Lung (tissue), 12 donors: ENCODE results near the gene SLC7A4. TPM values are rescaled to one million over a fixed set of nuclear protein-coding genes. Genes with fewer than 3 reads are reported as not detected.

Source experiments
- ATAC-seq: fragments of 200-7000 bp; cut with Tn5 transposase; one replicate; pipeline ENCODE4 v1.9.1; 2020; ENCODE audit warnings: moderate number of reproducible peaks; ENCODE audit not compliant: insufficient read depth, low FRiP score
- DNase-seq, 3 donors: peaks; one replicate each; pipeline ENCODE4 v3.0.0-alpha.2; 2013 to 2017
- H3K27ac ChIP-seq, 2 donors: one replicate each; pipeline ENCODE4 v1.5.1; 2013; ENCODE audit warnings: mild to moderate bottlenecking in 2 of 2, moderate library complexity in 2 of 2, control low read depth in 1 of 2, inconsistent platforms in 1 of 2, low read depth in 1 of 2, low read length in 1 of 2
- H3K27me3 ChIP-seq, 3 donors: one replicate each; pipeline ENCODE4 v1.5.1; 2013; ENCODE audit warnings: low read length in 2 of 3; ENCODE audit not compliant: control insufficient read depth in 3 of 3, insufficient read depth in 3 of 3
- H3K36me3 ChIP-seq, 4 donors: one replicate each; pipeline ENCODE4 v1.5.1; 2013; ENCODE audit warnings: low read length in 4 of 4, mild to moderate bottlenecking in 1 of 4, moderate library complexity in 1 of 4; ENCODE audit not compliant: control insufficient read depth in 4 of 4, insufficient read depth in 4 of 4
- H3K4me1 ChIP-seq, 5 donors: one replicate each; pipeline ENCODE4 v1.5.1; 2013; ENCODE audit warnings: low read length in 5 of 5, mild to moderate bottlenecking in 2 of 5, moderate library complexity in 1 of 5; ENCODE audit not compliant: control insufficient read depth in 5 of 5, insufficient read depth in 5 of 5
- H3K4me3 ChIP-seq: one replicate; pipeline ENCODE4 v1.5.1; 2013; ENCODE audit warnings: mild to moderate bottlenecking, control low read depth, moderate library complexity
- H3K9ac ChIP-seq, 2 donors: one replicate each; pipeline ENCODE4 v1.5.1; 2013; ENCODE audit warnings: low read length in 2 of 2, control low read depth in 1 of 2; ENCODE audit not compliant: insufficient read depth in 1 of 2
- H3K9me3 ChIP-seq, 4 donors: one replicate each; pipeline ENCODE4 v1.5.1; 2013; ENCODE audit warnings: low read length in 3 of 4, mild to moderate bottlenecking in 1 of 4, moderate library complexity in 1 of 4; ENCODE audit not compliant: control insufficient read depth in 4 of 4, insufficient read depth in 3 of 4
- CTCF ChIP-seq: IDR thresholded peaks from 2 replicates; pipeline ENCODE4 v1.5.1; 2012; ENCODE audit warnings: mild to moderate bottlenecking; ENCODE audit errors: control extremely low read depth, extremely low read depth
- WGBS, 2 donors: extraction: QIAGEN DNeasy Blood & Tissue Kit; methylation state at CpG; one replicate each; pipeline ENCODE4 v1.1.7; 2013; 5-methylcytosine and 5-hydroxymethylcytosine counted together
- polyA plus RNA-seq, 2 donors: library from polyadenylated mRNA; stranded (reverse); fragments of 200-250 nt; gene quantifications; one replicate each; pipeline ENCODE4 v1.2.1, GENCODE V29; 2013
- total RNA-seq, 2 donors: library from RNA; depleted of rRNA in 1 of 2; stranded (reverse); fragments of >200 nt in 1 of 2; gene quantifications; one replicate each; pipeline ENCODE4 v1.2.1, GENCODE V29; 2014 to 2021
- donor health status: control.
- donor health status: control.
- donor health status: Bipolar disorder and iron deficiency.
- donor health status: healthy.
- donor health status: DM: yes; HTN: yes; CAD: no.

Gene SLC7A4
- total and polyA plus RNA-seq, 4 donors, result 0.18 to 1.1 (median 0.80) TPM

GRCh38 chr22:20995329-20996030 lies 36.9 kb downstream of the SLC7A4 start:
- Histone ChIP-seq H3K36me3 (peaks cover 3 to 83% (median 11%) of the 10 kb centered on the region in 4 donors), H3K9me3 (no peaks in the 10 kb centered on the region), H3K9ac (no peak overlapping the region), H3K27ac (no peak overlapping the region), H3K4me1 (peaks cover 0 to 10% (median 7%) of the 10 kb centered on the region in 5 donors), H3K4me3 (no peak overlapping the region), H3K27me3 (no peaks in the 10 kb centered on the region)
- no peak for TF ChIP-seq CTCF
- ATAC-seq (no peak), DNase-seq (no peak)
- 94 to 95% methylated on average over 23 of the region's 23 CpGs for WGBS, 2 donors

GRCh38 chr22:20994902-20995241 lies 37.5 kb downstream of the SLC7A4 start:
- no peak for DNase-seq
- no peak overlapping the region for H3K4me3 ChIP-seq
- no peak for ATAC-seq

GRCh38 chr22:20994128-20994901 lies 38.0 kb downstream of the SLC7A4 start:
- ATAC-seq, result no peak
- no peak overlapping the region for H3K27ac ChIP-seq
- no peaks in the 10 kb centered on the region for H3K27me3 ChIP-seq
- DNase-seq, result no peak
- H3K4me1 ChIP-seq, result peaks cover 0 to 1% (median 0%) of the 10 kb centered on the region in 5 donors
- no peak for TF ChIP-seq CTCF
- peaks cover 3 to 73% (median 10%) of the 10 kb centered on the region in 4 donors for H3K36me3 ChIP-seq
- H3K4me3 ChIP-seq, result no peak overlapping the region
- no peaks in the 10 kb centered on the region for H3K9me3 ChIP-seq
- H3K9ac ChIP-seq, result no peak overlapping the region
- WGBS, 2 donors, result 93 to 94% methylated on average over 30 of the region's 30 CpGs

More at GRCh38 chr22:20994902-20995241, 37.5 kb downstream of the SLC7A4 start:
- Histone ChIP-seq H3K4me1 (peaks cover 0 to 3% (median under 1%) of the 10 kb centered on the region in 5 donors), H3K9me3 (no peaks in the 10 kb centered on the region), H3K27me3 (no peaks in the 10 kb centered on the region), H3K27ac (no peak overlapping the region), H3K9ac (no peak overlapping the region), H3K36me3 (peaks cover 3 to 78% (median 10%) of the 10 kb centered on the region in 4 donors)
- WGBS, 2 donors, result 94 to 96% methylated on average over 10 of the region's 10 CpGs
- no peak for TF ChIP-seq CTCF
